ENCODE measurements around the gene MYO1F.

The MYO1F gene

GRCh38 chr19:8609279-8610040 is 32.2 kb upstream of the MYO1F start:
- H3K36me3 ChIP-seq (ENCODE audit: control insufficient read depth, insufficient read depth, low read length) = no peaks in the 10 kb centered on the region
- peak overlapping the region; percentile 75 for H3K4me3 ChIP-seq (ENCODE audit: low read depth, low read length)
- peak overlapping the region; percentile 42 for H3K9ac ChIP-seq
- peak overlapping the region; percentile 91 for H2AFZ ChIP-seq
- no peaks in the 10 kb centered on the region for H3K27me3 ChIP-seq (ENCODE audit: control insufficient read depth, insufficient read depth, low read length)
- peak overlapping the region; percentile 85 for H3K27ac ChIP-seq
- peaks cover 7% of the 10 kb centered on the region for H3K4me1 ChIP-seq
- peak; percentile 33 for TF ChIP-seq CTCF (IDR thresholded peaks at IDR 0.05)
- H3K79me2 ChIP-seq = no peaks in the 10 kb centered on the region
- H3K4me2 ChIP-seq (ENCODE audit: low read length) = peak overlapping the region; percentile 94
- no peaks in the 10 kb centered on the region for H3K9me3 ChIP-seq (ENCODE audit: control insufficient read depth, low read length)

GRCh38 chr19:8608941-8609278 is 31.7 kb upstream of the MYO1F start:
- TF ChIP-seq CTCF (IDR thresholded peaks at IDR 0.05) = no peak
- Histone ChIP-seq H3K4me1 (peaks cover 7% of the 10 kb centered on the region), H3K27me3 (ENCODE audit: control insufficient read depth, insufficient read depth, low read length) (no peaks in the 10 kb centered on the region), H3K4me3 (ENCODE audit: low read depth, low read length) (peak overlapping the region; percentile 75), H3K9me3 (ENCODE audit: control insufficient read depth, low read length) (no peaks in the 10 kb centered on the region), H3K36me3 (ENCODE audit: control insufficient read depth, insufficient read depth, low read length) (no peaks in the 10 kb centered on the region), H2AFZ (peak overlapping the region; percentile 91), H3K4me2 (ENCODE audit: low read length) (peak overlapping the region; percentile 94), H3K79me2 (no peaks in the 10 kb centered on the region), H3K9ac (peak overlapping the region; percentile 42), H3K27ac (peak overlapping the region; percentile 85)

GRCh38 chr19:8607386-8607785 is 30.1 kb upstream of the MYO1F start:
- no peaks in the 10 kb centered on the region for H3K9me3 ChIP-seq (ENCODE audit: control insufficient read depth, low read length)
- H3K79me2 ChIP-seq = no peaks in the 10 kb centered on the region
- H2AFZ ChIP-seq = no peak overlapping the region
- H3K4me3 ChIP-seq (ENCODE audit: low read depth, low read length) = no peak overlapping the region
- no peak for TF ChIP-seq CTCF (IDR thresholded peaks at IDR 0.05)
- H3K36me3 ChIP-seq (ENCODE audit: control insufficient read depth, insufficient read depth, low read length) = no peaks in the 10 kb centered on the region
- peaks cover 7% of the 10 kb centered on the region for H3K4me1 ChIP-seq
- H3K4me2 ChIP-seq (ENCODE audit: low read length) = no peak overlapping the region
- H3K9ac ChIP-seq = no peak overlapping the region
- H3K27me3 ChIP-seq (ENCODE audit: control insufficient read depth, insufficient read depth, low read length) = no peaks in the 10 kb centered on the region
- no peak overlapping the region for H3K27ac ChIP-seq

GRCh38 chr19:8605514-8605913 is 28.3 kb upstream of the MYO1F start:
- no peak overlapping the region for H3K9ac ChIP-seq
- no peaks in the 10 kb centered on the region for H3K27me3 ChIP-seq (ENCODE audit: control insufficient read depth, insufficient read depth, low read length)
- peaks cover 7% of the 10 kb centered on the region for H3K4me1 ChIP-seq
- no peak overlapping the region for H3K4me3 ChIP-seq (ENCODE audit: low read depth, low read length)
- no peak for TF ChIP-seq CTCF (IDR thresholded peaks at IDR 0.05)
- H3K36me3 ChIP-seq (ENCODE audit: control insufficient read depth, insufficient read depth, low read length) = no peaks in the 10 kb centered on the region
- no peaks in the 10 kb centered on the region for H3K9me3 ChIP-seq (ENCODE audit: control insufficient read depth, low read length)
- H3K79me2 ChIP-seq = no peaks in the 10 kb centered on the region
- no peak overlapping the region for H2AFZ ChIP-seq
- no peak overlapping the region for H3K27ac ChIP-seq
- no peak overlapping the region for H3K4me2 ChIP-seq (ENCODE audit: low read length)

GRCh38 chr19:8601796-8602195 is 24.6 kb upstream of the MYO1F start:
- H3K4me1 ChIP-seq = no peaks in the 10 kb centered on the region
- H3K36me3 ChIP-seq (ENCODE audit: control insufficient read depth, insufficient read depth, low read length) = no peaks in the 10 kb centered on the region
- H3K4me3 ChIP-seq (ENCODE audit: low read depth, low read length) = no peak overlapping the region
- no peaks in the 10 kb centered on the region for H3K79me2 ChIP-seq
- H2AFZ ChIP-seq = no peak overlapping the region
- H3K27me3 ChIP-seq (ENCODE audit: control insufficient read depth, insufficient read depth, low read length) = no peaks in the 10 kb centered on the region
- H3K9ac ChIP-seq = no peak overlapping the region
- no peaks in the 10 kb centered on the region for H3K9me3 ChIP-seq (ENCODE audit: control insufficient read depth, low read length)
- H3K27ac ChIP-seq = no peak overlapping the region
- TF ChIP-seq CTCF (IDR thresholded peaks at IDR 0.05) = no peak
- H3K4me2 ChIP-seq (ENCODE audit: low read length) = no peak overlapping the region

All from parathyroid adenoma (tissue), 2 donors.